ENCODE data around the gene ACIN1.
"Not testable (repeated sequence)": the region's sequence is repeated elsewhere in the genome, so short reads cannot be mapped to it uniquely, and the experiment has no call there.

- not testable (repeated sequence) for TF ChIP-seq CTCF, POLR2A, POLR2AphosphoS5, EP300 (IDR thresholded peaks at IDR 0.05)
Observed at GRCh38 chr14:23013749-23014054, 81.2 kb downstream of the ACIN1 start.
